Subcutaneous preadipocyte (primary cell): ENCODE data around the gene MSL3. TPM values are rescaled to one million over a fixed set of nuclear protein-coding genes. Genes with fewer than 3 reads are reported as not detected.

Experiments
- total RNA-seq: library from RNA; depleted of rRNA; stranded (reverse); fragments of >200 nt; gene quantifications from 2 replicates; pipeline ENCODE4 v1.2.3, GENCODE V29; 2012

MSL3 gene, protein sequence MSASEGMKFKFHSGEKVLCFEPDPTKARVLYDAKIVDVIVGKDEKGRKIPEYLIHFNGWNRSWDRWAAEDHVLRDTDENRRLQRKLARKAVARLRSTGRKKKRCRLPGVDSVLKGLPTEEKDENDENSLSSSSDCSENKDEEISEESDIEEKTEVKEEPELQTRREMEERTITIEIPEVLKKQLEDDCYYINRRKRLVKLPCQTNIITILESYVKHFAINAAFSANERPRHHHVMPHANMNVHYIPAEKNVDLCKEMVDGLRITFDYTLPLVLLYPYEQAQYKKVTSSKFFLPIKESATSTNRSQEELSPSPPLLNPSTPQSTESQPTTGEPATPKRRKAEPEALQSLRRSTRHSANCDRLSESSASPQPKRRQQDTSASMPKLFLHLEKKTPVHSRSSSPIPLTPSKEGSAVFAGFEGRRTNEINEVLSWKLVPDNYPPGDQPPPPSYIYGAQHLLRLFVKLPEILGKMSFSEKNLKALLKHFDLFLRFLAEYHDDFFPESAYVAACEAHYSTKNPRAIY
- 23.9 and 30.5 TPM in 2 replicates for total RNA-seq

DNA sequence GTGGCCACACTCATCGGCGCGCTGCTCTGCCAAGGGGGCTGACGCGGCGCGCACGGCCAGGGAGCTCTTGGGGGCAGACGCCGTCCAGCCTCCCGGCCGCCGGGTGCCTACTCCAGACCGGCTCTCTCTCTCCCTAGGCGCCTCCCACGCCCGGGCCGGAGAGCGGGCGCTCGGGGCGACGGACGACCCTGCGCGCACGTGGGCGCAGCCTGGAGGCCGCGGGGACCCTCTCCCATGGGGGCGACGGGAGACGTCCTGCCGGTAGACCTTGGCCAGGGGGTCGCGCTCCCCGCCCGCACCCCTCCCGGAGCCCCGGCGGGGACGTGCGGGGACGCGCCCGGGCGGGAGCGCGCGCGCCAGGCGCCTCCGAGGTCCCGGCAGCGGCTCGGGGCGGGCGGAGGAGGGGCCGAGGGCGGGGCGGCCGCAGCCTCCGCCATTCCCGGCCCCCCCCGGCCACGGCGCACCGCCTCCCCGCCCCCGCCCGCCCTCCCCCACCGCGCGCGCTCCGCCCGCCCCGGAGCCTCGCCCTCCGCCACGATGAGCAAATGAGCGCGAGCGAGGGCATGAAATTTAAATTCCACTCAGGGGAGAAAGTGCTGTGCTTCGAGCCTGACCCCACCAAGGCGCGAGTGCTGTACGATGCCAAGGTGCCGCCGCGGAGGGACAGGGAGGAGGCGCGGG is at the start of gene MSL3:
TSS of gene MSL3 (plus strand) at position 519 of the 681 bp plus-strand sequence. CDS start at position 546, 27 bp downstream.

Other genes starting within 250 kb of the MSL3 start
- 26.1 and 29.7 TPM in 2 replicates for gene ARHGAP6, start 92.3 kb upstream of the MSL3 start, total RNA-seq